Left renal cortex interstitium (tissue), 4 donors: Measurements from ENCODE around the gene PIAS4. TPM values are rescaled to one million over a fixed set of nuclear protein-coding genes. Genes with fewer than 3 reads are reported as not detected.

Experiments
- DNase-seq, 4 donors: peaks; one replicate each; pipeline ENCODE4 v3.0.0-alpha.2; 2013; ENCODE audit warnings: low read depth in 4 of 4, low spot score in 2 of 4, missing footprints in 1 of 4
- polyA plus RNA-seq, 4 donors: library from polyadenylated mRNA; unstranded; fragments of 120-200 nt; gene quantifications; one replicate each; pipeline ENCODE4 v1.2.1, GENCODE V29; 2013; ENCODE audit not compliant: insufficient read length in 4 of 4

PIAS4 gene
- polyA plus RNA-seq, 4 donors = 29.0 to 50.9 (median 36.3) TPM

DNA sequence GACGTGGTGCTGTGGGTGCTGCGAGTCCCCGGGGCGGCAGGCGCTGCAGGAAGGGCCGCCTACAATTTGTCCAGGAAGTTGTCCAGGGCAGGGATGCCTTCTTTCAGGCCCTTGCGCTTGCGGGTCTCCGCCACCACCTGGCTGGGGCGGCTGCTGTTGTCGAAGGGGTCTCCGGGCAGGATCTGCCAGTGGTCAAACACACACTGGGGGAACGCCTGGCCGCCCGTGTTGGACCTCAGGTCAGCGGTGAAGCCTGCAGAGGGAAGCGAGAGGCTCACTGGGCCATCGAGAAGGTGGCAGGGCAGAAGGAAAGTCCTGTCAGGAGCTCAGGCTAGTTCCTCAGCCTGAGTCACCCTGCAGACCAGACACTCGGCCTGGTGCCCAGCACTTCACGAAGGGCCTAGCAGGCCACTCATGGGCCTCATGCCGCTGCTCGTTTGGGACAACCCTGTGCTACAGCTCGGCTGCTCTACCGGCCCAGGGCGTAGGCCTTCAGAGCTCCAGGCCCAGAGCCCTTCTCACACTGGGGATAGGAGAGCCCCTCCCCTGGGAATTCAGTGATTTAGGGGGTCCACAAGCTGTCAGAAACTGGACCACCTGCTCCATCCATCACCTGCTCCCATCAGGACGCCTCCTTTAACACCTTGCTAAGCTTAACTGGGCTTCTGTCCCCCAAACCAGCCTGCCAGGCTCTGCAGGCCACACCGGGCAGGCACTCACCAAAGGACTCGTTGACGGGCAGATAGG lies 30.9 kb upstream of the PIAS4 start:
- DNase-seq = no peak

DNA sequence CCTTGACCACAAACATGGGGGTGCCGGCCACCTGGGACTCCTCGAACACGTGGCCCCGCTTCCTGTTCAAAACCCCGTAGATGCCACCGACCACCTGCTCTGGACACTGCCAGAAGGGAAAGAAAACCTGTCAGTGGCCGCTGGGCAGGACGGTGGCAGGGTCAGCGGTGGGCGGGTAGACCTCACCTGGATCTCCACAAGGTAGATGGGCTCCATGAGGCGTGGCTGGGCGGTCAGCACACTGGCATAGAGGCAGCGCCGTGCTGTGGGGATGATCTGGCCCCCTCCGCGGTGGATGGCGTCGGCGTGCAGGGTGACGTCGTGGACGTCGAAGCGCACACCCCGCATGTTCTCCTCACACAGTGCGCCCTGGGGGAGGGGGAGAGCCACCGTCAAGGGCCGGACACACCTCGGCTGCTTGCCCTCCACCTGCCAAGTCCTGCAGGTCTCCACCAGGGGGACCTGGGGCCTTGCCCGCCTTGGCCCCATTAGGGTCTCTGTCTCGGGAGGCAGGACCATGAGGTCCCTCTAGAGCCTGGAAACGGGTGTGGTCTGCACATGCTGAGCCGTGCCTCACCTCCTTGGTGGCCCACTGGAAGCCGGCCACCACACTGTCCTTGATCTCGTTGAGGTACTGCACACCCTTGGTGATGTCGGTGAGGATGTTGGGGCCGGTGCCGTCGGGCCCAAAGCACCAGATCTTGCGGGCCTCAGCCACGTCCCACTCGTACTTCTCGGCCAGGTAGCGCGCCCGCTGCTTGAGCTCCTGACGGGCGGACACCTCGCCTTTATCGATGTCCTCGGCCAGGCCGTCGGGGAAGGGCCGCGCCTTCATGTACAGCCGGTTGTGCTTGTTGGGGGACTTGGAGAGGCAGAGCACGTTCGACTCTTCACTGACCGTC lies 30.0 kb upstream of the PIAS4 start:
- DNase-seq = no peak

DNA sequence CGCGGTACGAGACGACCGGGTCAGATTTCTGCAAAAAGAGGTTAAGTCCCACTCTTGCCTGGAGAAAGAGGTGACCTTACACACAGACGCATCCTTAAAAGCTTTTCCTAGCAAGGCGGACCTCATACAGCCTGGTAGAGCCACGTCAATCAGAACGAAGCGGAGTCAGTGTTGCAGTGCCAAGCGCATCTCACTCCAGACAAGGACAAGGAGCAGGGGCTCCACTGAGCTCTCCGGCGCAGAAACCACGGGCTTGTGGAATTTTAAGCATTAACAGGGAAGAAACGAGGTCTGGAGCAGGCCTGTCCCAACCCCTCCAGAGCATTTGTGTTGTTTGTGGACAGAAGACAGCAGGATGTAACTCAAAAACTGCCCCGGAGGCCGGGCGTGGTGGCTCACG lies 29.4 kb upstream of the PIAS4 start:
- DNase-seq = no peak

DNA sequence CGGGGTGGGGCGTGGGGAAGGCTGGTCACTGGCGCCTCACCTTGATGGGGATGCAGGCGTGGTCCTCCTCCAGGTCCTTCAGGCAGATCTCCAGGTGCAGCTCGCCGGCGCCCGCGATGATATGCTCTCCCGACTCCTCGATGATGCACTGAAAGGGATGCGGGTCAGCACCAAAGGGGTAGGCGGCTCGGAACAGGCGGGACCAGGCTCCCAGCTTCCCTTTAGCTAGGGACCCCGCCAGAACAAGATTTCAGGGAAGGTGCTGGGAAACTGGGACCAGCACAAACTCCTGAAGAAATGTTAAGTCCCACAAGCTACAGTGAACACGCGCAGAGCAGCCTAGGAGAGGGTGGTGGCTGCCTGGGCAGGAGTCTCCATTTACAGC lies 28.3 kb upstream of the PIAS4 start:
- no peak for DNase-seq

DNA sequence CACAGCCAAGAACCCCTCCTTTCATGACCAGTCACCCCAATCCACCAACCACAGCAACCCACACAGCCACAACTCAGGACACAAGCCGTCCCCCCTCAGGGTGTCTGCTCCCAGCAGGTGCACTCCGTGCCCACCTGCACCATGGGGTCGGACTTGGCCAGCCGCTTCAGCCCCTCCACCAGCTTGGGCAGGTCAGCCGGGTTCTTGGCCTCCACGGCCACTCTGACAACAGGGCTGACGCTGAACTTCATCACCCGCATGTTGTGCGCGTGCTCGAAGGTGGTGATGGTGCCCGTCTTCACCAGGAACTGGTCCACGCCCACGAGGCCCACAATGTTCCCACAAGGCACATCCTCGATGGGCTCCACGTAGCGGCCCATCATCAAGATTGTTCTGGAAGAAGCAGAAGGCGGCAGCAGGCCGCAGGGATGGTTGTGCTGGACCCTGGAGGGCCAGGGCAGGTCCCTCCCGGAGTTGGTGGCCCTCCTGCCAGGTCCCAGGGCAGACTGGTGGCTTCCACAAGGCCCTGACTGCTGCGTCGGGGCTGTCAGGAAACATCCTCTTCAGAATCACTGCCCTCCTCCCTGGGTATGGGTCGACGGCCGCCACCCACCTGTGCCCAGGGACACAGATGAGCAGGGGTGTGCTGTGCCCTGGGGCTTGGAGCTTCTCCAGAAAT lies 27.7 kb upstream of the PIAS4 start:
- no peak for DNase-seq

DNA sequence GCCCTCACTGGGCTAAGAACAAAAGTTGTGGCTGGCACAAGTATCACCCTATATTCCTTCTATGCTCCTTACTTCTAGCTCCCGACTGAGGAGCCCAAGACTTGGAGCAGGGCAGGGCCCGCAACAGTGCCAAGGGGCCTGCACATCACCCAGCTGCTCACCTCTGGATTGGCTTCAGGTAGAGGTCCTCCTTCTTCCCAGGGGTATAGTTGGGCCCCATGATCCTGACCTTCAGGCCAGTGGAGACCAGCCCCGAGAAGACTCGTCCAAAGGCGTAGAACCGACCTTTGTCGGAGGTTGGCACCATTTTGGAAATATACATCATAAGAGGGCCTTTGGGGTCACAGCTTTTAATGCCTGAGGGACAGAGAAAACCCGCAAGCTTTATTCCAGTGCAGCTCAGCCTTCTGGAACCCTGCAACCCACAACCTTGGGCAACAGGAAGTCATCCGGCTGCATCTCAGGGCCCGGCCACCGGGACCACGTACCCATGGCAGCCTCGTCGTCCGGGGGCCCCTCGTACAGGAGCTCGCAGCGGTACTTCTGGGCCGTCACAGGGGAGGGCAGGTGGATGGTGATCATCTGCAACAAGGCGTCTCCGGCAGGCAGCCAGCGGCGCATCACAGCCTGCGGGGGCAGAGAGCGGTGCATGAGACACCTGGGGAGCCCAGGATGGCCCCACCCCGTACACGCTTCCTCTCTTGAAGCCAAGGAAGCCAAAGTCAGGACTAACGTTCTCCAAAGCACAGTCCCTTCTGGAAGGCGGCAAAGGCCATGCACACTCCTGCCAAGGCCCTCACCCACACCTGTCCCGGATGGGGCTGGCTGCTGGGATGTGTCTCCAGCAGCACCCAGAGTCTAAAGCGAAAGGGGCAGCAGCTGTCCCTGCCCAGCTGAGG lies 26.9 kb upstream of the PIAS4 start:
- no peak for DNase-seq

DNA sequence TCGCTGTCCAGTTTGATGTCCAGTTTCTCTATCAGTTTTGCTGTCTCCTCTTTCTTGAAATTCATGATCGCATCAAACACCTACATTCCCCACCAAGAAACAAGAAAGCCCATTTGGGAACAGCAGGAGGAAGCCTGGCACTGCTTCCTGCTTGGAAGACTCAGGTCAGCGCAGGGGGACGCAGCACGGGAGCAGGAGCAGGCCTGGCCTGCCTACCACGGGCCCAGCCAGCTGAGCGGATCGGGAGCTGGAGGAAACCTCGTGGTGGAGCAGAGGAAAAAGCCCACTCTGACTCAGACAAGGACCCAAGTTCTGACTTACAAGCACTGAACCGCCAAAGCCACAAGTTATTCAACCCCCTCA lies 26.2 kb upstream of the PIAS4 start:
- DNase-seq = no peak

DNA sequence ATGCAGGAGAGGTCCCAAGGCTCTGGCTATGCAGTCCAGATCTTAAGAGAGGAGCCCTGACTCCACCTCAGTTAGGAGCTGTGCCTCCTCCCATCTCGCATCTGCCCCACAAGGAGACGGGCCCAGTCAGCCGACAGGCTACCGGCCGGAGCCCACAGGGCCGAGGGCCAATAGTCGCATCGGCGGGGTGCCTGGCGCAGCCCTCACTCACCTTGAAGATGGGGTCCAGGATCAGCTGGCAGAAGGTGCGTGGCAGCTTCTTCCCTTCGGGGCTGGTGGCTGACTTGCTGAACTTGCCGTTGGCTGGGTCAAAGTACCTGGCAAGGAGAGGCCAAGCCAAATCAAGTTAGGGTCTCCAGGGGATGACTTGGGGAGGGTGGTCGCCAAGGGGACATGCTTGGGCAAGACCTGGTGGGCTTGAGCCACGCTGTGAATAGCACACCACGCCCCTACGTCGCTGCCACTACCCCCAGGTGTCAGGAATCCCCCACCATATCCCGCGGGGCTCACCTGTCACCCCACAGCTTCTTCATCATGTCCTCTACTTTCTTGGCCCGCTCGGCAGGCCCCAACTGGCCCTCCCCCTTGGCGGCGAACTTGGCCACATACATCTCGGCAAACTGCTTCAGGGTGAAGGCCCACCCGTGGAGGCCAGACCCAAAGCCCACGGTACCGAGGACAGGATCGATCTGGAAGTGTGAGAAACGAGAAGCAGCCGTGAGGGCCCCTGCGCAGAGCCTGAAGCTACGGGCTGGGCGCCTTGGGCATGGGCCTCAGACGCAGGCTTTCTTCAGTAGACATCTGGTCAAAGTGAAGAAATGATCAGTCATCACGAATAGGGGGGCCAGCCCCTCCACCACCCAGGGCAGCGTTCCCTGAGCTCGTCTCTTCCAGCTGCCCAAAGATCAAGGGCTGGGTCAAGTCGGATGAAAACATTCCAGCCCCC lies 25.5 kb upstream of the PIAS4 start:
- DNase-seq = no peak

DNA sequence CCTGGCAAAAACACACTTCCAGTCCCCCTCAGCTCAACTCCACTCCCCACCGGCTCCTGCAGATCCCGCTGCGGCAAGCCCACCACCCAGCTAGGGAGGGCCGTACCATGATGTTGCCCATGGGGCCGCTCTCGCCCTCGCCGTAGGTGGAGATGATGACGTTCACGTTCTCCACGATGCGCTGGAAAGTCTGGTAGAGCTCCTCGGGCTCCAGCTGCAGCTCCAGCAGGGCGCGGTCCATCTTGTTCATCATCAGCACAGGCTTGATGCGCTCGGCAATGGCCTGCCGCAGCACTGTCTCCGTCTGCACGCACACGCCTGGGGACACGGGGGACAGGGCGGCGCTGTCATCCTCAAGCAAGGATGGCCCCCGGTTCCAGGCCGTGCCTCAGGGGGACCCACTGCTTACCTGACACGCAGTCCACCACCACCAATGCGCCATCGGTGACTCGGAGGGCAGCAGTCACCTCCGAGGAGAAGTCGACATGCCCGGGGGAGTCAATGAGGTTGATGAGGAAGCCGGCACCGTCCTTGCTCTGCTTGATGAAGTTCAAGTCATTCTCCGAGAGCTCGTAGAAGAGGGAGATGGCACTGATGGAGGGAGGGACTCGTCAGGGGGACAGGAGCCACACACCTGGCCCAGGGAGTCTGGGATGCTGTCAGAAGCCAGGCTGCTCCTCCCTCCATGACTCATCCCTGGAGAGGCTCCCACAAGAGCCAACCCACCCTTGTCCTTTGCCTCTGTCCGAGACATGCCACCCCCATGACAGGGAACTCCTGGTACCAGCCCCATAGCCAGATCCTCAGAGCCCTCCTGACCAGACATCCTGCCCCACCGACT lies 24.6 kb upstream of the PIAS4 start:
- no peak for DNase-seq

DNA sequence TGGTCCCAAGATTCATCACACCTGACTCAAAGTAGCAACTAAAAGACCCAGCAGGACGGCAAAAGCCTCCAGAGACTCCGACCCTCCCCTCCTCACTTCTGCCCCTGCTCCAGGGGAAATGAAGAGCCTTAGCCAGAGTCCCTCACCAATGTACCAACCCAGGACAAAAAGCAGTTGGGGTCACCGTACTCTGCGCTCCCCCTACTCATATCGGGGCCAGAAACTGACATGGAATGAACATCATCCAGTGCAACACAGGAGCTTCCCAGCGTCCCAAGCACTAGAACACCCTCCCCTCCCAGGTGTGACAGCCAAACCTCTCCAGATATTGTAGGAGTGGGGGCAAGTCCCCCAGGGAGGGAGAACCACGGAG lies 24.0 kb upstream of the PIAS4 start:
- DNase-seq = no peak

DNA sequence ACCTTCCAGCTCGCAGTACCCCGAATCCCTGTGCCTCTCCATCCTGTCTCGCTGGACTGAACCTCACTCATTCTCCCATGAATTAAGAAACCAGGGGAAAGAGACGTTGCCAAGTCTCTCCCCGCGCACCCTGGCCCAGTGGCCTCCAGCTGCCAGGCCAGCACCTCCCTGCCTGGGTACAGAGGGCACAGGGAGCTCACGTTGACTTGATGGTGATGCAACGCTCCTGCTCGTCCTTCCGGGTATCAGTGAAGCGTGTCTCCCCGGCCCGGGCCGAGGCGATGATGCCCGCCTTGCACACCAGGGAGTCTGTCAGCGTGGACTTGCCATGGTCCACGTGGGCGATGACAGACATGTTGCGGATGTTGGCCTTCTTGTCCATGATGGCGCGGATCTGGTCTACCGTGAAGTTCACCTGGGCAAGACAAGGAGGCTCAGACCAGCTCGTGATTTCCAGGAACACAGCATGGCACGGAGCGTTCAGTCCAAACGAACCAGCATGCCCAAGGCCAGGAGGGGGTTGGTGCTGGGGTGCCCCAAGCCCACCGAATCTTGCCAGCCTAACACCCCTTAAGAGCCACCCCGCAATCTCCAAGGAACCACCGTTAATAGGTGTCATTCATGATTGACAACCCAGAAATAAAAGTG lies 23.5 kb upstream of the PIAS4 start:
- no peak for DNase-seq

DNA sequence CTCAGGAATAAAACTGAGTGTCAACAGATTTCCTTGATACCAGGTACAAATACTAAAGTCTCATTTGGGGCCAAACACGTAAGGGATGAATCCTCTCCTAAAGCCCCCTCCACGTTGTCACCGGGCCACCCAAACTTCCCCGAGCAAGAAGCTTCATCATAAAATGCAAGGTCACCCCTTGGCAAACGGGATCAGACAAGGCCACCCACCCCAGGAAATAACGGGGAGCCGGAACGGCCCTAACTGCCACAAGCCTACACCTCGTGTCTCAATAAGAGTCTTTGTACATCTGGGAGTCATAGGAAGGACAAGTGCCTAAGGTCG lies 23.0 kb upstream of the PIAS4 start:
- no peak for DNase-seq

DNA sequence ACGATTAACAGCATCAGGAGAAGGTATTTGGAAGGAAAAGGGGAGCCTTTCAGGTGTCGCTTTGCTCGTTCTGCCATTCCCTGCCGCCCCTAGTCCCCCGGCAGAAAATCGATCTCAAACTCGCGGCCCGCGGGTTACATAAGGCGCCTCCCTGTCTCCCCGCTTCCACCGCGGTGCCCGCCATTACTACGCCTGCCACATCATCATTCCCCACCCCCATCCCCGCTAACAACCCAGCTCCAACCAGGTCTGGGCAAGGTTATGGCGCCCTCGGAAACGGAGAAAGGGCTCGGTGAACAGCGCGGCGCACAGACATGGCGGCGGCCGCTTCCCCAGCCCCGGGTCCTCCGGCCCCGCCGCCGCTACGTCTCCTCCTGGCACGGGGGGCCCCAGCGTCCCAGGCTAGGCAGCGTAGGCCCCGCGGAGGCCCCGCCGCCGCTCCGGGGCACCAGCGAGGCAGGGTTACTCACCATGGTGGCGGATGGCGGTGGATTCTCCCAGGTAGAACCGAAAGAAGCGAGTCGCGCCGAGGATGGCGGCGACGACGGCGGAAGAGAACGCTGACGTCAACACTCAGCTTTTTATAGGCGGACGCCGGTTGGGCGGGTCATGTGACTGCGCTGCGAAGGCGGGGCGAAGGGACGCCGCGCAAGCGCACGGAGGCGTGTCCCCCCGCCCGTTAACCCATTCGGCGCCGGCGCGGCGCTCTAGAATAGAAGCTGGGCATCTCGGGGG lies 22.5 kb upstream of the PIAS4 start, which contains the start of gene EEF2:
TSS of gene EEF2 (minus strand) at position 556 of the 735 bp plus-strand sequence. CDS start at position 473, 83 bp downstream.
- DNase-seq = peak in 3 of 4 donors; percentile 85 to 86 (median 85)

DNA sequence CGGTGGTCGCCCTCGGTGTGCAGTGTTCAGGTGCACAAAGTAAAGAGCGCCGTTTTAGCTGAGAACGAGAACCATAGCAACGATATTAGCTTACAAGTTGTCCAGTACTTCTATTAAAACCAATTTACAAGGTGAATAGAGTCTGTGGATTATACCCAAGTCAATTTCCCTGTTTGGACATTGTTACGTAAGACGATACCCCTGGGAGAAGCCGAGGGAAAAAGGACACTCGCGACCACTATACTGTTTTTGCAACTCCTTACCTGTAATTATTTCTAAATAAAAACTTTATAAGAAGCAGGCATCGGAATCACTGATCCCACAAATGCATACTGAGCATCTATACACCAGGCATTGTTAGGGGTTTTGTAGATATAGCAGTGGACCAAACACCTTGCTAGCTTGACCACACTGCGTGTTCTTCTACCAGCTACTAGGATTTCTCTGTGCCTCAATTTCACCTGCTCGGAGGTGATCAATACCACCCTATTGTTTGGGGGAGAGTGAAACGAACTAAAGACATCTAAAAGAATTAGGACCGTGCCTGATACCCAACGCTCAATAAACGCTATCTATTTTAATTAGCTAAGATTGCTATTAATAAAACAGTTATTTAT lies 21.8 kb upstream of the PIAS4 start:
- no peak for DNase-seq

DNA sequence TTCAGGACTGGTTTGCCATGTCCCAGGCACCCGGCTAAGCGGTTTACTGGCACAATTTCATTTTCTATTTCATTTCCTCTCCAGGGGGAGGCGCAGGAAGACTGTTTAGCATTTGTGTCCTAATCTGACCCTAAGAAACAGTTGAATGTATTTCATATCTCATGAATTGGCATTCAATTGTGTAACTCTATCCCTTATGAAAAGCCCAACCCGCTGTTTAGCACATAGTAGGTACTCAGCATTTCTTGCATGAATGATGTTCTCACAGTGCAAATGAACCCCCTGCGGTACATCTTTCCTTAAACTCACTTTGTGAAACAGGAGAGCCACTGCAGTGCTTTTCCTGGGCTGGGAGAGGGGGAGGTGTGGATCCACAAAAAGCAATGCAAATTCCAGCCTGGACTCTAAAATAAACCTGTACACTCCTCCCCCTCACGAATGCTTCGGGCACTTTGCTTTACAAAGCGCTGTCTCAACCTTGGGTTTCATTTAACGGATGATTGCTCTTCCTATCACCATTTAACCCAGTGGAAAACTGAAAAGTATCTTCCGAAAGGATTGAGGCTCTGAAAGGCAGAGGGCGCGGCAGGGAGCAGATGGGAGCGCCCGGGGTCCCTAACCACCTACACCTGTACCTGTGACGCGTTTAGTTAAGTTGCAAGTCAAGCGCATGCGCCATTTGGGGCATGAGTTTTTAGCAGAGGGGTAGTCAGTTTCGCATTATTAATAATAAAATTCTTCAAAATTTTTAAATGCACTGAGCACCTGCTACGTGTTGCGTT lies 21.1 kb upstream of the PIAS4 start:
- peak in 1 of 4 donors; percentile 72 for DNase-seq
